Endothelial cell (in vitro differentiated cells): ENCODE results near the gene CHL1. TPM values are rescaled to one million over a fixed set of nuclear protein-coding genes. Genes with fewer than 3 reads are reported as not detected.

Experiments used
- DNase-seq: peaks from one replicate; pipeline ENCODE4 v3.0.0; 2021; ENCODE audit warnings: low spot score
- H3K27ac Mint-ChIP-seq: one replicate; pipeline ENCODE4 v1.8.0; 2021; ENCODE audit warnings: mixed read lengths, inconsistent platforms; ENCODE audit not compliant: unreplicated experiment
- H3K27me3 Mint-ChIP-seq: one replicate; pipeline ENCODE4 v1.8.0; 2021; ENCODE audit warnings: mild to moderate bottlenecking, moderate library complexity, mixed read lengths, inconsistent platforms; ENCODE audit not compliant: unreplicated experiment
- H3K36me3 Mint-ChIP-seq: one replicate; pipeline ENCODE4 v1.8.0; 2021; ENCODE audit warnings: mild to moderate bottlenecking, low read depth, mixed read lengths, inconsistent platforms; ENCODE audit not compliant: unreplicated experiment
- H3K4me1 Mint-ChIP-seq: one replicate; pipeline ENCODE4 v1.8.0; 2021; ENCODE audit warnings: mild to moderate bottlenecking, mixed read lengths, inconsistent platforms; ENCODE audit not compliant: unreplicated experiment
- H3K4me3 Mint-ChIP-seq: one replicate; pipeline ENCODE4 v1.8.0; 2021; ENCODE audit warnings: mild to moderate bottlenecking, mixed read lengths, inconsistent platforms; ENCODE audit not compliant: unreplicated experiment
- H3K9me3 Mint-ChIP-seq: one replicate; pipeline ENCODE4 v1.8.0; 2021; ENCODE audit warnings: mixed read lengths, inconsistent platforms; ENCODE audit not compliant: unreplicated experiment
- CTCF ChIP-seq: fragments of 200-600 bp; sonication (generic); IDR thresholded peaks from one replicate; pipeline ENCODE4 v1.5.0; 2021; ENCODE audit warnings: antibody characterized with exemption; ENCODE audit not compliant: unreplicated experiment
- total RNA-seq: library from RNA; stranded (reverse); fragmentation: NEBNext Ultra II Directional; extraction: Animal tissue kit (Norgen Biotek cat#: 25700); gene quantifications from one replicate; pipeline ENCODE4 v1.2.1, GENCODE V29; 2021; ENCODE audit not compliant: unreplicated experiment

Gene CHL1
- total RNA-seq, 1 donor from 2014 or later: not detected

DNA sequence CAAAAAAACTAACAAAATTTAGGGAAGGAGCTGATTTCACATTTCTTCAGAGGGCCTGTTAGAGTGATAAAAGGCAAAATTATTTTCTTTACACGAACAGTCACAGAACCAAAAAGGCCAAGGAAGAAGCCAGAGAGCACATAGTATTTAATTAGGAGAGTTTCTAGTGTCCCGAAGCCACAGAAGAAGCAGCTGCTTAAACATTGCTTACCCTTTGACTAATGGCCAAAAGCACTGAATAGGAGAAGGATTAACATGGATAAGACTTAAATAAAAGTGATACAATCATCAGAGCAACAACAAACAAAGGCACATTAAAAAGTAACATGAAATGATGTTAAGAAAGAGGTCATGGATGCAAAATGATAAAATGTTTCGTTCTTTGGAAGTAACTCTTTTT, 98.6 kb downstream of the CHL1 start:
- no peak for TF ChIP-seq CTCF
- Mint-ChIP-seq H3K27me3 (no peaks in the 10 kb centered on the region), H3K36me3 (peaks cover 8% of the 10 kb centered on the region), H3K9me3 (peaks cover 26% of the 10 kb centered on the region), H3K27ac (no peak overlapping the region), H3K4me3 (no peak overlapping the region), H3K4me1 (no peaks in the 10 kb centered on the region)
- DNase-seq: no peak

DNA sequence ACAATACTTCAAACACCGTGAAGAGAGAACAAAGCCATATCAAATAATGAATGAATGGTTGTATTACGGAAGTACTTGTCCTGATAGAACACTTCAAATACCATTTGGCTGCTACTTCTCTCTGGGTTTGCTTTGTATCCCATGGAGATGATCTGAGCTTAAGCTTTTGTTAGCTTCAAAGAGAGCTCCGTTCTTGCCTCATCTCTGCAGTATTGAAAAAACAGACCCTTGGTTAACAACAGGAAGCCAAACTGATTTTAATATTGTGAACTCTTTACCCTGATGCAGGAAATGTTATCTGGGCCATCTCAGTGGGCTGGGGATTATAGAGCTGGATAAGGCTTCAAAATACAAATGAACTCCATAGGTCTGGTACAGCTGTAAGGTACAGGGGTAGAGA, 101.0 kb downstream of the CHL1 start:
- no peak overlapping the region for H3K27ac Mint-ChIP-seq
- no peak for TF ChIP-seq CTCF
- H3K4me1 Mint-ChIP-seq: no peaks in the 10 kb centered on the region
- peaks cover 8% of the 10 kb centered on the region for H3K36me3 Mint-ChIP-seq
- no peak for DNase-seq
- no peaks in the 10 kb centered on the region for H3K27me3 Mint-ChIP-seq
- H3K4me3 Mint-ChIP-seq: no peak overlapping the region
- H3K9me3 Mint-ChIP-seq: peaks cover 34% of the 10 kb centered on the region

- Mint-ChIP-seq H3K9me3 (peaks cover 28% of the 10 kb centered on the region), H3K27me3 (no peaks in the 10 kb centered on the region)
Measured at GRCh38 chr3:299590-300301, 103.2 kb downstream of the CHL1 start.

GRCh38 chr3:307182-307581, 110.6 kb downstream of the CHL1 start:
- DNase-seq: no peak
- Mint-ChIP-seq H3K27me3 (no peaks in the 10 kb centered on the region), H3K4me1 (no peaks in the 10 kb centered on the region), H3K36me3 (no peaks in the 10 kb centered on the region), H3K9me3 (peaks cover 17% of the 10 kb centered on the region), H3K4me3 (no peak overlapping the region), H3K27ac (no peak overlapping the region)
- no peak for TF ChIP-seq CTCF

More at GRCh38 chr3:299590-300301, 103.2 kb downstream of the CHL1 start:
- Mint-ChIP-seq H3K4me3 (no peak overlapping the region), H3K36me3 (peaks cover 4% of the 10 kb centered on the region), H3K27ac (no peak overlapping the region), H3K4me1 (no peaks in the 10 kb centered on the region)
- DNase-seq: no peak
- TF ChIP-seq CTCF: no peak

GRCh38 chr3:308597-309321, 112.2 kb downstream of the CHL1 start:
- Mint-ChIP-seq H3K4me1 (no peaks in the 10 kb centered on the region), H3K4me3 (no peak overlapping the region), H3K27ac (no peak overlapping the region), H3K27me3 (no peaks in the 10 kb centered on the region), H3K36me3 (no peaks in the 10 kb centered on the region), H3K9me3 (peaks cover 17% of the 10 kb centered on the region)
- DNase-seq: no peak
- TF ChIP-seq CTCF: no peak
